ENCODE measurements around the gene DNAJB4. TPM values are rescaled to one million over a fixed set of nuclear protein-coding genes. Genes with fewer than 3 reads are reported as not detected.
"Not testable (repeated sequence)": the region's sequence is repeated elsewhere in the genome, so short reads cannot be mapped to it uniquely, and the experiment has no call there.

Gene DNAJB4
- total and polyA plus RNA-seq, 9 donors, result 54.8 to 89.5 (median 70.0) TPM

DNA sequence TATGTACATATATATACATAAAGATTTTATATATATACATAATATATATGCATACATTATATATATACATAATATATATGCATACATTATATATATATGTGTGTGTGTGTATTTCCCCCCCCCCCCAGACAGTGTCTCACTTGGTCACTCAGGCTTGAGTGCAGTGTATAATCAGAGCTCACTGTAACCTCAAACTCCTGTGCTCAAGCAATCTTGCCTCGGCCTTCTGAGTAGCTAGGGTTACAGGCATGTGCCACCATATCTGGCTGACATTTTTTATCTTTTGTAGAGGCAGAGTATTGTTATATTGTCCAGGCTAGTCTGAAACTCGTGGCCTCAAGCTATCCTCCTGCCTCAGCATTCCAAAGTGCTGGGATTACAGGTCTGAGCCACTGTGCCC is 16.8 kb upstream of the DNAJB4 start:
- Histone ChIP-seq H3K27ac (ENCODE audit: low read length) (no peak overlapping the region), H3K9me3 (replicated peaks; ENCODE audit: control insufficient read depth, low read depth, low read length) (no peaks in the 10 kb centered on the region), H3K27me3 (ENCODE audit: control insufficient read depth, insufficient read depth, low read length) (no peaks in the 10 kb centered on the region), H3K4me1 (ENCODE audit: control insufficient read depth, insufficient read depth, low read length) (no peaks in the 10 kb centered on the region), H3K4me3 (ENCODE audit: low read length) (no peak overlapping the region), H3K36me3 (ENCODE audit: control insufficient read depth, insufficient read depth, low read length) (peaks cover 7% of the 10 kb centered on the region)
- DNase-seq, result no peak
- WGBS (ENCODE audit: insufficient coverage), result no CpG with 5 or more reads among the region's 2 CpGs

DNA sequence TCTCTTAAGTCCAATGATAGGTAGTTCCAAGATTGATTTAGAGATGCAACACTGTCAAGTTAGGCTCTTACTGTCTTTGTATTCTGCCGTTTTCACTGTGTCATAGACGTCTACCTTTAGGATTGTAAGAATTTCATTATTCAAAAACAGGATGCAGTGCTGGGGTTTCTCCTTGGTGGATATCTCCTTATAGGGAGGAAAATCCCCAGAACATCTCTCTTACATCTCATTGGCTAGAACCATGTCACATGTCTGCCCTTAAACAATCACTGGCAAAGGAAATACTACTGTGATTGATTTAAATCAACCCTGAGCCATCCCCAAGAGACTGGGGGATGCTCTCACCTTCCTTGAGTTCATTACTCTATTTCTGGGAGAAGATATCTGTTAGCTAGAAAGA is 15.0 kb upstream of the DNAJB4 start:
- no peaks in the 10 kb centered on the region for H3K9me3 ChIP-seq (replicated peaks; ENCODE audit: control insufficient read depth, low read depth, low read length)
- no peak overlapping the region for H3K4me3 ChIP-seq (ENCODE audit: low read length)
- no peak for DNase-seq
- peaks cover 9% of the 10 kb centered on the region for H3K36me3 ChIP-seq (ENCODE audit: control insufficient read depth, insufficient read depth, low read length)
- H3K4me1 ChIP-seq (ENCODE audit: control insufficient read depth, insufficient read depth, low read length), result no peaks in the 10 kb centered on the region
- no peak overlapping the region for H3K27ac ChIP-seq (ENCODE audit: low read length)
- no CpG with 5 or more reads among the region's 2 CpGs for WGBS (ENCODE audit: insufficient coverage)
- no peaks in the 10 kb centered on the region for H3K27me3 ChIP-seq (ENCODE audit: control insufficient read depth, insufficient read depth, low read length)

DNA sequence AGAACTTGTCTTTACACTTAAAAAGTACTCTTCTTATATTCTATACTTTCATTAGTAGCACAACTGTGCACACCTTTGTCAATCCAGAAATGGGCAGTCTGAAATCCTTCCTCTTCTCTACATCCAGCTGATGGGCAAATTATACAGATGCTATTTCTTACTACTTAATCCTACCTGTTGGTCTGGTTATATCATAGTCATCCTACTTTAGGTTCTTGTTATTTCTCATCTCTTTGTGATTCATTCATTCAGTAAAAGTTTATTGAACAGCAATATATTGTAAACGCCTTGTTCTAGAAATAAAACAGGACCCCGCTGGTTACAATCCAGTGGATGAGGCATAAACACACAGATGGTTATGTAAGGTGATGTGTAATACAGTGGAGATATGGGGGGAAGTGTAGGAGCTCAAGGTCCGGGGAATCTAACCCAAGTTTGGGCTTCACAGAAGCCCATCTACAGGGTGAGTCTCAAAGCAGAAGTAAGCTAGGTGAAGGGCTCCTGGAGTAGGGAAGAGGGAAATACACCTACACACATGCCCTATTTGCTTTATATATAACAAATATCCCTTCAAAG is 14.0 kb upstream of the DNAJB4 start:
- no peak for DNase-seq
- WGBS (ENCODE audit: insufficient coverage), result 100% methylated on average over 2 of the region's 3 CpGs
- H3K4me1 ChIP-seq (ENCODE audit: control insufficient read depth, insufficient read depth, low read length), result no peaks in the 10 kb centered on the region
- no peaks in the 10 kb centered on the region for H3K27me3 ChIP-seq (ENCODE audit: control insufficient read depth, insufficient read depth, low read length)
- H3K36me3 ChIP-seq (ENCODE audit: control insufficient read depth, insufficient read depth, low read length), result peaks cover 12% of the 10 kb centered on the region
- H3K9me3 ChIP-seq (replicated peaks; ENCODE audit: control insufficient read depth, low read depth, low read length), result no peaks in the 10 kb centered on the region
- no peak overlapping the region for H3K27ac ChIP-seq (ENCODE audit: low read length)
- no peak overlapping the region for H3K4me3 ChIP-seq (ENCODE audit: low read length)

- Histone ChIP-seq H3K27me3 (ENCODE audit: control insufficient read depth, insufficient read depth, low read length) (no peaks in the 10 kb centered on the region), H3K4me3 (ENCODE audit: low read length) (no peak overlapping the region), H3K4me1 (ENCODE audit: control insufficient read depth, insufficient read depth, low read length) (no peaks in the 10 kb centered on the region), H3K27ac (ENCODE audit: low read length) (no peak overlapping the region), H3K9me3 (replicated peaks; ENCODE audit: control insufficient read depth, low read depth, low read length) (no peaks in the 10 kb centered on the region), H3K36me3 (ENCODE audit: control insufficient read depth, insufficient read depth, low read length) (peaks cover 12% of the 10 kb centered on the region)
- no peak for DNase-seq
Measured at GRCh38 chr1:77991638-77992037, 13.1 kb upstream of the DNAJB4 start.

- DNase-seq, result peak; percentile 40
- Histone ChIP-seq H3K9me3 (replicated peaks; ENCODE audit: control insufficient read depth, low read depth, low read length) (no peaks in the 10 kb centered on the region), H3K4me1 (ENCODE audit: control insufficient read depth, insufficient read depth, low read length) (peaks cover 2% of the 10 kb centered on the region), H3K36me3 (ENCODE audit: control insufficient read depth, insufficient read depth, low read length) (peaks cover 12% of the 10 kb centered on the region), H3K4me3 (ENCODE audit: low read length) (no peak overlapping the region), H3K27ac (ENCODE audit: low read length) (no peak overlapping the region), H3K27me3 (ENCODE audit: control insufficient read depth, insufficient read depth, low read length) (no peaks in the 10 kb centered on the region)
- no CpG with 5 or more reads among the region's 3 CpGs for WGBS (ENCODE audit: insufficient coverage)
Measured at GRCh38 chr1:77994117-77994705, 10.5 kb upstream of the DNAJB4 start.

DNA sequence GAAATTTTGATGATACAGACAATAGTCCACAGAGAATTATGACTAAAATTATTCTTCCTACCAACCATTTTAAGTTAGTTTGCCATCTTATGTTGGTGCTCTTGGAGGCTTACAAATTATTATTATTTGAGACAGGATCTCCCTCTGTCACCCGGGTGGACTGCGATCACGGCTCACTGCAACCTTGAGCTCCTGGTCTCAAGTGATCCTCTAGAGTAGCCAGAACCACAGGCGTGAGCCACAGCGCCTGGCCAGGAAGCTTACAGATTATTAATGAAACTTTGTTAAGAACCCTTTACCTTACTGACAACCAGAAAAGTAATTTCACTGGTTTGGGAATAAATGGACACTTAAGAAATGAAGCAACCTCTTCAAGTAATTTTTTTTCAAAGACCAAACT is 8.0 kb upstream of the DNAJB4 start:
- Histone ChIP-seq H3K36me3 (ENCODE audit: control insufficient read depth, insufficient read depth, low read length) (peaks cover 12% of the 10 kb centered on the region), H3K27ac (ENCODE audit: low read length) (no peak overlapping the region), H3K27me3 (ENCODE audit: control insufficient read depth, insufficient read depth, low read length) (no peaks in the 10 kb centered on the region), H3K4me3 (ENCODE audit: low read length) (no peak overlapping the region), H3K9me3 (replicated peaks; ENCODE audit: control insufficient read depth, low read depth, low read length) (no peaks in the 10 kb centered on the region), H3K4me1 (ENCODE audit: control insufficient read depth, insufficient read depth, low read length) (peaks cover 2% of the 10 kb centered on the region)
- no CpG with 5 or more reads among the region's 5 CpGs for WGBS (ENCODE audit: insufficient coverage)
- no peak for DNase-seq

DNA sequence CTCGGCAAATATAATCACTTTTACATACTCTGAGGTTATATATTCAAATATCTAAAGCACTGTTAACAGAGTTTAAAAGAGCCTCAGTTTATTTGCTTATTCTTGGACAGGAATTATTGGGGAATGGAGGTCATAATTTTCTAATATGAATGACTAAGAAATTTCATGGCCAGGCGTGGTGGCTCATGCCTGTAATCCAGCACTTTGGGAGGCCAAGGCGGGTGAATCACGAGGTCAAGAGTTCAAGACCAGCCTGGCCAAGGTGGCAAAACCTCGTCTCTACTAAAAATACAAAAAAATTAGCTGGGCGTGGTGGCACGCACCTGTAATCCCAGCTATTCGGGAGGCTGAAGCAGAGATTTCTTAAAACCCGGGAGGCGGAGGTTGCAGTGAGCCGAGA is 4.2 kb upstream of the DNAJB4 start:
- not testable (repeated sequence) for H3K27ac ChIP-seq (ENCODE audit: low read length); H3K4me3 ChIP-seq (ENCODE audit: low read length); DNase-seq; H3K36me3 ChIP-seq (ENCODE audit: control insufficient read depth, insufficient read depth, low read length); H3K4me1 ChIP-seq (ENCODE audit: control insufficient read depth, insufficient read depth, low read length); H3K27me3 ChIP-seq (ENCODE audit: control insufficient read depth, insufficient read depth, low read length); H3K9me3 ChIP-seq (replicated peaks; ENCODE audit: control insufficient read depth, low read depth, low read length)
- WGBS (ENCODE audit: insufficient coverage), result 97% methylated on average over 8 of the region's 11 CpGs

GRCh38 chr1:78003070-78003746 is 1.5 kb upstream of the DNAJB4 start:
- no peaks in the 10 kb centered on the region for H3K9me3 ChIP-seq (replicated peaks; ENCODE audit: control insufficient read depth, low read depth, low read length)
- H3K4me3 ChIP-seq (ENCODE audit: low read length), result no peak overlapping the region
- H3K4me1 ChIP-seq (ENCODE audit: control insufficient read depth, insufficient read depth, low read length), result peaks cover 5% of the 10 kb centered on the region
- DNase-seq, result no peak
- H3K27me3 ChIP-seq (ENCODE audit: control insufficient read depth, insufficient read depth, low read length), result no peaks in the 10 kb centered on the region
- peak overlapping the region; percentile 98 for H3K27ac ChIP-seq (ENCODE audit: low read length)
- H3K36me3 ChIP-seq (ENCODE audit: control insufficient read depth, insufficient read depth, low read length), result no peaks in the 10 kb centered on the region
- WGBS (ENCODE audit: insufficient coverage), result no CpG with 5 or more reads among the region's 3 CpGs

- peaks cover 3% of the 10 kb centered on the region for H3K4me1 ChIP-seq (ENCODE audit: control insufficient read depth, insufficient read depth, low read length)
- DNase-seq, result peak; percentile 90
Measured at GRCh38 chr1:78003882-78004718, 639 bp upstream of the DNAJB4 start.

DNA sequence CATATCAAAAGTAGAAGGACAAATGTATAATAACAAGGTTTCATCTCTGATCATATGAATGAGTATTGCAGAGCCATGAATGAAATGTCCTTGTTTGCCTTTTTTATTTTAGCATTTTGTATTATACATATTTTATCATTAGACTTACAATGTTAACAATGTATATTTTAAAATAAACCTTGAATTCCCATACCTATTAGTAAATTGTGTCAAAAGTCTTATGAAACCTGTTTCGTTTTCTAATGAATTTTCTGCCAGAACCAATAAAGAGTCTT is 646 bp downstream of the DNAJB4 start:
- H3K9me3 ChIP-seq (replicated peaks; ENCODE audit: control insufficient read depth, low read depth, low read length), result no peaks in the 10 kb centered on the region
- peak overlapping the region; percentile 74 for H3K4me3 ChIP-seq (ENCODE audit: low read length)
- H3K27me3 ChIP-seq (ENCODE audit: control insufficient read depth, insufficient read depth, low read length), result no peaks in the 10 kb centered on the region
- WGBS (ENCODE audit: insufficient coverage), result no CpG with 5 or more reads among the region's 1 CpG
- DNase-seq, result no peak
- H3K27ac ChIP-seq (ENCODE audit: low read length), result peak overlapping the region; percentile 98
- no peaks in the 10 kb centered on the region for H3K36me3 ChIP-seq (ENCODE audit: control insufficient read depth, insufficient read depth, low read length)
- peaks cover 8% of the 10 kb centered on the region for H3K4me1 ChIP-seq (ENCODE audit: control insufficient read depth, insufficient read depth, low read length)

More at GRCh38 chr1:78003882-78004718, 639 bp upstream of the DNAJB4 start:
- Histone ChIP-seq H3K36me3 (ENCODE audit: control insufficient read depth, insufficient read depth, low read length) (no peaks in the 10 kb centered on the region), H3K9me3 (replicated peaks; ENCODE audit: control insufficient read depth, low read depth, low read length) (no peaks in the 10 kb centered on the region), H3K27me3 (ENCODE audit: control insufficient read depth, insufficient read depth, low read length) (no peaks in the 10 kb centered on the region), H3K4me3 (ENCODE audit: low read length) (peak overlapping the region; percentile 74), H3K27ac (ENCODE audit: low read length) (peak overlapping the region; percentile 98)
- no CpG with 5 or more reads among the region's 8 CpGs for WGBS (ENCODE audit: insufficient coverage)

All from muscle of leg (tissue), 11 donors.